Body of pancreas (tissue), 4 donors: ENCODE results near the gene ADAM17. TPM values are rescaled to one million over a fixed set of nuclear protein-coding genes. Genes with fewer than 3 reads are reported as not detected.

Experiments
- ATAC-seq: fragments of 150-250 bp; one replicate; pipeline ENCODE4 v1.9.1; 2016
- DNase-seq, 4 donors: peaks; one replicate each; pipeline ENCODE4 v3.0.0-alpha.2; 2019
- H3K27ac ChIP-seq, 4 donors: fragments of 200-600 bp; sonication (generic); 1 replicate in 3 of 4; 2 replicates in 1 of 4; pipeline versions ENCODE4 v1.5.1 to v1.6.1; 2016 to 2019; ENCODE audit warnings: mild to moderate bottlenecking in 1 of 4, mixed read lengths in 1 of 4, moderate library complexity in 1 of 4
- H3K27me3 ChIP-seq, 2 donors: fragments of 200-600 bp; sonication (generic); one replicate each; pipeline ENCODE4 v1.6.0; 2016; ENCODE audit warnings: mild to moderate bottlenecking in 1 of 2
- H3K36me3 ChIP-seq, 2 donors: fragments of 200-600 bp; sonication (generic); replicated peaks in 1 of 2; 2 replicates each; pipeline ENCODE4 v1.5.1; 2016; ENCODE audit warnings: low read depth in 2 of 2; ENCODE audit not compliant: insufficient read depth in 1 of 2
- H3K4me1 ChIP-seq: fragments of 200-600 bp; sonication (generic); one replicate; pipeline ENCODE4 v1.6.0; 2016
- H3K4me3 ChIP-seq, 2 donors: fragments of 200-600 bp; sonication (generic); 1 replicate in 1 of 2; 2 replicates in 1 of 2; pipeline ENCODE4 v1.5.1; 2016 to 2019
- H3K9me3 ChIP-seq, 3 donors: fragments of 200-600 bp; sonication (generic); 1 replicate in 2 of 3; 2 replicates in 1 of 3; pipeline ENCODE4 v1.5.1; 2016
- CTCF ChIP-seq, 7 experiments: fragments of 450-650 bp in 4 of 7; fragments of 200-600 bp in 3 of 7; sonication (generic) in 3 of 7; IDR thresholded peaks; one replicate each; pipeline ENCODE4 v1.5.1; 2016 to 2019; ENCODE audit warnings: antibody characterized with exemption in 7 of 7
- POLR2A ChIP-seq, 3 donors: fragments of 450-650 bp; IDR thresholded peaks; one replicate each; pipeline ENCODE4 v1.6.1; 2016; ENCODE audit warnings: antibody characterized with exemption in 3 of 3, mild to moderate bottlenecking in 2 of 3
- WGBS, 2 donors: methylation state at CpG; one replicate each; pipeline ENCODE4 v1.1.5; 2017; 5-methylcytosine and 5-hydroxymethylcytosine counted together
- intact Hi-C: fragments of 100-400 bp; cut with DNase I; formaldehyde crosslinking; loops from one replicate; pipeline ENCODE4 v1.15.1; 2023
- total RNA-seq, 2 donors: library from RNA; depleted of rRNA; stranded (reverse); fragments of >200 nt; gene quantifications; one replicate each; pipeline ENCODE4 v1.1.0, GENCODE V29; 2016

Gene ADAM17
- total RNA-seq, 2 donors from 2014 or later: 9.9 to 17.5 TPM

GRCh38 chr2:9573013-9573720, 17.5 kb upstream of the ADAM17 start:
- H3K4me1 ChIP-seq: no peaks in the 10 kb centered on the region
- H3K9me3 ChIP-seq: no peaks in the 10 kb centered on the region
- no peak for ATAC-seq
- H3K4me3 ChIP-seq: no peak overlapping the region
- 82 to 83% methylated on average over 1 of the region's 1 CpG for WGBS, 2 donors
- no peaks in the 10 kb centered on the region for H3K27me3 ChIP-seq
- H3K27ac ChIP-seq: no peak overlapping the region
- no peaks in the 10 kb centered on the region for H3K36me3 ChIP-seq
- DNase-seq: no peak
- TF ChIP-seq CTCF (IDR thresholded peaks at IDR 0.05): no peak
- no peak for TF ChIP-seq POLR2A (IDR thresholded peaks at IDR 0.05)
- intact Hi-C loops: no loop called here

DNA sequence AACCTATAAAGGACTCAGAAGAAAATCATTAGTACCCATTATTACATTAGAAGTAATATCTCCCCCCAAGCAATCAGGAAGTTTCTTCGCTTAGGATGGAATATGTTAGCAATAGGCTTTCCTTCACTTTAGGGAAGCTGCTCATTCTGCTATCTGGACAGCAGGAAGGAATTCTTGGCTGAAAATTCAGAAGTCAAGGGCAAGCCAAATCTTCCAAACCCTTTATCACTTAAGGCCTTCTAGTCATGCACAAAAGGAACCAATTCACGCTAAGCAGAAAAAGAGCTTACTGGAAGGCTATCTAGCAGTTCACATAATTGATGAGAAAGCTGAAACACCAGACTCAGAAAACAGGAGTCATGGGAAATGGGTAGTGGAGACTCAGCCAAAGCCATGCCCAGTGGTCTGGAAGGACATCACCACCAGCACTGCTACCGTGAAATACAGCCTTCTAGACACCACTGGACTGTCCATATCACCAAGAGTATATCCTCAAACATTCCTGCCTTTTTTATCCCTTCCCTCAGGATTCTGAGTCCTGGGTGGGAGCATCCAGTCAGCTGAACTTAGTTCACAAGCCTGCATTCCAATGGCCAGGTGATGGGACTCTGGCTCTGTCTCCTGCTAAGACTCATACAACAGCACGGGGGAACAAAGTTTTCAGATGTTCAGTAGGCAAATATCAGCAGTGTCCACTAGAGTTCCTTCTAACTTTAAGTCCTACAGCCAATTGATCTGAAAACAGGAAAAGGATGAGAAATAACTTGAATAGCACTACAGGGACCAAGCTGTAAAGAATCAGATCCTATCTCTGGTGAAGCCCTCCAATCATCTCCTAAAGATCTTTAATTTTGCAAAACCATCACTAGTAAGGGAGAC, 14.8 kb upstream of the ADAM17 start:
- H3K4me1 ChIP-seq: peaks cover under 1% of the 10 kb centered on the region
- H3K27ac ChIP-seq: no peak overlapping the region
- TF ChIP-seq CTCF (IDR thresholded peaks at IDR 0.05) (peak in 1 of 7 experiments; percentile 2), POLR2A (IDR thresholded peaks at IDR 0.05) (no peak)
- H3K4me3 ChIP-seq: no peak overlapping the region
- ATAC-seq (no peak), DNase-seq (no peak)
- H3K36me3 ChIP-seq: no peaks in the 10 kb centered on the region
- 77 to 78% methylated on average over 4 of the region's 4 CpGs for WGBS, 2 donors
- no peaks in the 10 kb centered on the region for H3K9me3 ChIP-seq
- intact Hi-C loops: no loop called here
- no peaks in the 10 kb centered on the region for H3K27me3 ChIP-seq

GRCh38 chr2:9565436-9566153, 10.0 kb upstream of the ADAM17 start:
- Histone ChIP-seq H3K36me3 (no peaks in the 10 kb centered on the region), H3K9me3 (no peaks in the 10 kb centered on the region), H3K4me1 (peaks cover 6% of the 10 kb centered on the region), H3K27ac (peak overlapping the region in 2 of 4 donors; percentile 7 to 59), H3K27me3 (no peaks in the 10 kb centered on the region), H3K4me3 (no peak overlapping the region)
- peak; percentile 44 to 88 (median 59) for DNase-seq
- ATAC-seq: peak; percentile 80
- 81 to 85% methylated on average over 11 of the region's 11 CpGs for WGBS, 2 donors
- intact Hi-C loops: no loop called here
- TF ChIP-seq POLR2A (IDR thresholded peaks at IDR 0.05) (no peak), CTCF (IDR thresholded peaks at IDR 0.05) (no peak)

- no peak overlapping the region for H3K27ac ChIP-seq
- H3K4me3 ChIP-seq: no peak overlapping the region
- ATAC-seq (no peak), DNase-seq (no peak)
- WGBS, 2 donors: 52 to 63% methylated on average over 2 of the region's 2 CpGs
- no peaks in the 10 kb centered on the region for H3K36me3 ChIP-seq
- no peaks in the 10 kb centered on the region for H3K27me3 ChIP-seq
- peaks cover 6% of the 10 kb centered on the region for H3K4me1 ChIP-seq
- H3K9me3 ChIP-seq: no peaks in the 10 kb centered on the region
- no peak for TF ChIP-seq POLR2A (IDR thresholded peaks at IDR 0.05)
- TF ChIP-seq CTCF (IDR thresholded peaks at IDR 0.05): no peak
- intact Hi-C loops: no loop called here
Measured at GRCh38 chr2:9560628-9561027, 5.0 kb upstream of the ADAM17 start.
